Peyer's patch (tissue), 4 donors: ENCODE measurements around the gene MAGEA2B. TPM values are rescaled to one million over a fixed set of nuclear protein-coding genes. Genes with fewer than 3 reads are reported as not detected.
A peak's percentile ranks its signal among the peaks of the same experiment; 100 is the strongest.
"Not testable (repeated sequence)": the region's sequence is repeated elsewhere in the genome, so short reads cannot be mapped to it uniquely, and the experiment has no call there.

Experiments
- DNase-seq, 3 donors: peaks; one replicate each; pipeline ENCODE4 v3.0.0-alpha.2; 2017 to 2019
- H3K27ac ChIP-seq, 4 donors: fragments of 200-600 bp; sonication (generic); one replicate each; pipeline ENCODE4 v1.5.1; 2016 to 2019
- H3K27me3 ChIP-seq, 2 donors: fragments of 200-600 bp; sonication (generic); one replicate each; pipeline ENCODE4 v1.5.1; 2019
- H3K36me3 ChIP-seq, 3 donors: fragments of 200-600 bp; sonication (generic); one replicate each; pipeline ENCODE4 v1.5.1; 2016 to 2019
- H3K4me1 ChIP-seq, 4 donors: fragments of 200-600 bp; sonication (generic); one replicate each; pipeline ENCODE4 v1.5.1; 2016 to 2019
- H3K4me3 ChIP-seq, 4 donors: fragments of 200-600 bp; sonication (generic); 1 replicate in 3 of 4; 2 replicates in 1 of 4; pipeline ENCODE4 v1.5.1; 2016 to 2019; ENCODE audit warnings: mild to moderate bottlenecking in 1 of 4
- H3K9me3 ChIP-seq, 4 donors: fragments of 200-600 bp; sonication (generic); one replicate each; pipeline ENCODE4 v1.5.1; 2016 to 2019; ENCODE audit warnings: mild to moderate bottlenecking in 1 of 4
- POLR2A ChIP-seq, 2 donors: fragments of 450-650 bp; IDR thresholded peaks; one replicate each; pipeline ENCODE4 v1.5.1; 2017; ENCODE audit warnings: antibody characterized with exemption in 2 of 2, mild to moderate bottlenecking in 2 of 2, moderate library complexity in 2 of 2
- total RNA-seq, 4 donors: library from RNA; depleted of rRNA; stranded (reverse); fragments of >200 nt; gene quantifications; one replicate each; pipeline ENCODE4 v1.1.0, GENCODE V29; 2016
- TF ChIP-seq, protein P1 (sequence below), 6 experiments: fragments of 450-650 bp in 4 of 6; fragments of 200-600 bp in 2 of 6; sonication (generic) in 1 of 6; IDR thresholded peaks; one replicate each; pipeline ENCODE4 v1.5.1; 2017 to 2019; ENCODE audit warnings: antibody characterized with exemption in 6 of 6, mild to moderate bottlenecking in 3 of 6, moderate library complexity in 1 of 6

Gene MAGEA2B
- not detected for total RNA-seq

DNA sequence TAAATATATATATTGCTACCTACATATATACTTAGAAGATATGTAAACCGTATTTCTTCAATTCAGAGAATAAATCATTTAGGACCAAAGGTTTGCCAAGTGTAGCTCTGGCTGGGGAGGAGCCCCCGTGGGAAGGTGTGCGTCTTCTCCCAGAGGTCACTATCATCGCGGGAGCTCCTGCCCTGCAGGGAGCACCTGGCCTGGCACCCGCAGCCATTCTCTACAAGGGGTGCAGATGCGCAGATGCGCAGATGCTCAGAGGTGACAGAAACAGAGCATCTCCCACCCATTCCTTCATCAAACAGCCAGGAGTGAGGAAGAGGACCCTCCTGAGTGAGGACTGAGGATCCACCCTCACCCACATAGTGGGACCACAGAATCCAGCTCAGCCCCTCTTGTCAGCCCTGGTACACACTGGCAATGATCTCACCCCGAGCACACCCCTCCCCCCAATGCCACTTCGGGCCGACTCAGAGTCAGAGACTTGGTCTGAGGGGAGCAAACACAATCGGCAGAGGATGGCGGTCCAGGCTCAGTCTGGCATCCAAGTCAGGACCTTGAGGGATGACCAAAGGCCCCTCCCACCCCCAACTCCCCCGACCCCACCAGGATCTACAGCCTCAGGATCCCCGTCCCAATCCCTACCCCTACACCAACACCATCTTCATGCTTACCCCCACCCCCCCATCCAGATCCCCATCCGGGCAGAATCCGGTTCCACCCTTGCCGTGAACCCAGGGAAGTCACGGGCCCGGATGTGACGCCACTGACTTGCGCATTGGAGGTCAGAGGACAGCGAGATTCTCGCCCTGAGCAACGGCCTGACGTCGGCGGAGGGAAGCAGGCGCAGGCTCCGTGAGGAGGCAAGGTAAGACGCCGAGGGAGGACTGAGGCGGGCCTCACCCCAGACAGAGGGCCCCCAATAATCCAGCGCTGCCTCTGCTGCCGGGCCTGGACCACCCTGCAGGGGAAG is at the start of gene MAGEA2B:
TSS of gene MAGEA2B (plus strand) at position 814 of the 973 bp plus-strand sequence. CDS start 2,479 bp downstream, outside the sequence.
- not testable (repeated sequence) for DNase-seq, H3K9me3 ChIP-seq, H3K36me3 ChIP-seq, H3K4me3 ChIP-seq, H3K27ac ChIP-seq, H3K4me1 ChIP-seq, H3K27me3 ChIP-seq

- H3K36me3 ChIP-seq: no peaks in the 10 kb centered on the region
- no peak overlapping the region for H3K27ac ChIP-seq
- TF ChIP-seq POLR2A (IDR thresholded peaks at IDR 0.05): no peak
- TF ChIP-seq, protein P1, sequence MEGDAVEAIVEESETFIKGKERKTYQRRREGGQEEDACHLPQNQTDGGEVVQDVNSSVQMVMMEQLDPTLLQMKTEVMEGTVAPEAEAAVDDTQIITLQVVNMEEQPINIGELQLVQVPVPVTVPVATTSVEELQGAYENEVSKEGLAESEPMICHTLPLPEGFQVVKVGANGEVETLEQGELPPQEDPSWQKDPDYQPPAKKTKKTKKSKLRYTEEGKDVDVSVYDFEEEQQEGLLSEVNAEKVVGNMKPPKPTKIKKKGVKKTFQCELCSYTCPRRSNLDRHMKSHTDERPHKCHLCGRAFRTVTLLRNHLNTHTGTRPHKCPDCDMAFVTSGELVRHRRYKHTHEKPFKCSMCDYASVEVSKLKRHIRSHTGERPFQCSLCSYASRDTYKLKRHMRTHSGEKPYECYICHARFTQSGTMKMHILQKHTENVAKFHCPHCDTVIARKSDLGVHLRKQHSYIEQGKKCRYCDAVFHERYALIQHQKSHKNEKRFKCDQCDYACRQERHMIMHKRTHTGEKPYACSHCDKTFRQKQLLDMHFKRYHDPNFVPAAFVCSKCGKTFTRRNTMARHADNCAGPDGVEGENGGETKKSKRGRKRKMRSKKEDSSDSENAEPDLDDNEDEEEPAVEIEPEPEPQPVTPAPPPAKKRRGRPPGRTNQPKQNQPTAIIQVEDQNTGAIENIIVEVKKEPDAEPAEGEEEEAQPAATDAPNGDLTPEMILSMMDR (IDR thresholded peaks at IDR 0.05): no peak
- no peak overlapping the region for H3K4me3 ChIP-seq
- no peaks in the 10 kb centered on the region for H3K9me3 ChIP-seq
- H3K4me1 ChIP-seq: no peaks in the 10 kb centered on the region
- H3K27me3 ChIP-seq: no peaks in the 10 kb centered on the region
- DNase-seq: no peak
These were observed 40.3 kb upstream of the MAGEA2B start for GRCh38 chrX:152674135-152674534.

GRCh38 chrX:152674652-152675051 is 39.8 kb upstream of the MAGEA2B start:
- H3K4me3 ChIP-seq, H3K27ac ChIP-seq, H3K27me3 ChIP-seq, DNase-seq, H3K4me1 ChIP-seq, H3K9me3 ChIP-seq, H3K36me3 ChIP-seq: not testable (repeated sequence)

DNA sequence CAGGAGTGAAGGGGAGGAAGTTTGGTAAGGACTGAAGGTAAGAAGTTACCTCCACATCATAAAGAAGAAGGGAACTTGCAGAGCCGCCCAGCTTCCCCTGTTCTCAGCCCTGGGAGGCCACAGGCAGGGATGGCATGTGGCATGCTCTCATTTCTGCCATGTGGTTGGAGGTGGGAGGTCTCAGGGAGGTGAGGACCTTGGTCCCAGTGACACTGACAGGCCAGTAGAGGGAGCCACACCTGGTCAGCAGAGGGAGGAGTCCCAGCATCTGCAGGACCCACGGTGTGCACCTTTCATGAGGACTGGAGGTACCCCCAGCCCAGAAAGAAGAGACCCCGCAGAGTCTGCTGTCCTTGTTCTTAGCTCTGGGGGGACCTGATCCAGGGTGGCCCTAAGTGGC is 33.4 kb upstream of the MAGEA2B start:
- H3K4me1 ChIP-seq, H3K27ac ChIP-seq, H3K4me3 ChIP-seq, H3K36me3 ChIP-seq, DNase-seq, H3K27me3 ChIP-seq, H3K9me3 ChIP-seq: not testable (repeated sequence)

GRCh38 chrX:152697952-152698931 is 16.2 kb upstream of the MAGEA2B start, which contains the start of gene MAGEA3:
MAGEA3 (plus strand) TSS chrX:152698794; CDS start chrX:152700833, 2,039 bp downstream.
- not testable (repeated sequence) for H3K4me3 ChIP-seq, H3K36me3 ChIP-seq, H3K27ac ChIP-seq, H3K4me1 ChIP-seq, H3K27me3 ChIP-seq, H3K9me3 ChIP-seq
- peak in 1 of 3 donors; percentile 11 for DNase-seq

- H3K27me3 ChIP-seq, H3K4me1 ChIP-seq, H3K36me3 ChIP-seq, H3K4me3 ChIP-seq, H3K9me3 ChIP-seq, H3K27ac ChIP-seq: not testable (repeated sequence)
- DNase-seq: peak in 1 of 3 donors; percentile 29
These were observed 14.0 kb upstream of the MAGEA2B start for GRCh38 chrX:152700390-152700789.

DNA sequence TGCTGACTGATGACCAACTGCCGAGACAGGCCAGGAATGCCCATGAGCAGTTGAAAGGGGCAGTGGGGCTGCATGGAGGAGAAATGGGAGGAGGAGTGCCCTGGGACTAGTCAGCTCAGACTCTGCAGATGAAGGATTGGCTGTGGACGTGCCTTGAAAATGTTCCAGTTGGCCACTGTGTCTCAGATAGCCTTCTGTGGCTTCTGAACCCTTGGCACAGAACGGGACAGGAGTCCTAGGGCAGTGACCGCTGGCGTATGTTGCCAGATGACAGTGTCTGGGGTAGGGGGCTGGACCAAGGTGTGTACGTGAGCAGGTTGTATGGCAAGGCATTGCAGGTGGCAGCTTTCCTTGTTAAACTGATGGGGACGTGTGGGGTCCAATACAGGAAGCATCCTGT is 7.9 kb upstream of the MAGEA2B start:
- DNase-seq, H3K36me3 ChIP-seq: not testable (repeated sequence)

GRCh38 chrX:152709173-152709572 is 5.3 kb upstream of the MAGEA2B start, which contains the start of gene CSAG2:
CSAG2 (minus strand) TSS chrX:152709273; CDS start chrX:152709112, 161 bp downstream.
- not testable (repeated sequence) for H3K27me3 ChIP-seq, DNase-seq, H3K4me3 ChIP-seq, H3K9me3 ChIP-seq, H3K27ac ChIP-seq, H3K4me1 ChIP-seq, H3K36me3 ChIP-seq

More for the DNA sequence above, 7.9 kb upstream of the MAGEA2B start:
- H3K9me3 ChIP-seq, H3K27me3 ChIP-seq, H3K4me1 ChIP-seq, H3K27ac ChIP-seq, H3K4me3 ChIP-seq: not testable (repeated sequence)

GRCh38 chrX:152713195-152713594 is 1.2 kb upstream of the MAGEA2B start:
- H3K27ac ChIP-seq, H3K9me3 ChIP-seq, H3K4me3 ChIP-seq, H3K36me3 ChIP-seq, H3K4me1 ChIP-seq, DNase-seq, H3K27me3 ChIP-seq: not testable (repeated sequence)
